ENCODE data around the gene SFMBT1. TPM values are rescaled to one million over a fixed set of nuclear protein-coding genes. Genes with fewer than 3 reads are reported as not detected.

SFMBT1 gene
- total and polyA plus RNA-seq, 4 experiments from 2014 or later = 19.8 to 50.8 (median 38.6) TPM

- no peaks in the 10 kb centered on the region for H3K27me3 Mint-ChIP-seq
- intact Hi-C loops (cut with micrococcal nuclease) = no loop called here
- H3K4me1 Mint-ChIP-seq = no peaks in the 10 kb centered on the region
- H3K36me3 Mint-ChIP-seq = peaks cover 3 to 4% of the 10 kb centered on the region in 2 donors
- H3K4me3 ChIP-seq (ENCODE audit: low read length in 2 of 2) = no peak overlapping the region
- H3K4me3 Mint-ChIP-seq = no peak overlapping the region
- no peaks in the 10 kb centered on the region for H3K9me3 ChIP-seq (ENCODE audit: control insufficient read depth in 1 of 2, low read length in 2 of 2)
- H3K27me3 ChIP-seq (ENCODE audit: insufficient read depth, low read length) = no peaks in the 10 kb centered on the region
- no peaks in the 10 kb centered on the region for H3K4me1 ChIP-seq (ENCODE audit: insufficient read depth, low read length)
- no peak overlapping the region for H3K27ac Mint-ChIP-seq
- no peak overlapping the region for H3K27ac ChIP-seq (ENCODE audit: low read depth, low read length)
- no peaks in the 10 kb centered on the region for H3K9me3 Mint-ChIP-seq
- POLR2A ChIA-PET (ENCODE audit: partially characterized antibody) = no interaction called here
- no peak for DNase-seq
- no peaks in the 10 kb centered on the region for H3K36me3 ChIP-seq (ENCODE audit: insufficient read depth, low read length)
- CTCF ChIA-PET (ENCODE audit: partially characterized antibody) = interaction anchor here (1.4 kb wide), 1 partner anchor 228 kb away, joined by 3 read pairs; no protein-coding TSS in a partner anchor
Measured at GRCh38 chr3:53079147-53079546, 33.3 kb upstream of the SFMBT1 start.

- H3K27ac ChIP-seq (ENCODE audit: low read depth, low read length) = no peak overlapping the region
- Mint-ChIP-seq H3K9me3 (no peaks in the 10 kb centered on the region), H3K4me3 (no peak overlapping the region), H3K36me3 (peaks cover 0 to 3% of the 10 kb centered on the region in 2 donors), H3K27ac (no peak overlapping the region), H3K4me1 (no peaks in the 10 kb centered on the region), H3K27me3 (no peaks in the 10 kb centered on the region)
- H3K4me3 ChIP-seq (ENCODE audit: low read length in 2 of 2) = no peak overlapping the region
- no peak for DNase-seq
- CTCF ChIA-PET (ENCODE audit: partially characterized antibody) = no interaction called here
- H3K36me3 ChIP-seq (ENCODE audit: insufficient read depth, low read length) = no peaks in the 10 kb centered on the region
- intact Hi-C loops (cut with micrococcal nuclease) = no loop called here
- H3K4me1 ChIP-seq (ENCODE audit: insufficient read depth, low read length) = no peaks in the 10 kb centered on the region
- H3K27me3 ChIP-seq (ENCODE audit: insufficient read depth, low read length) = no peaks in the 10 kb centered on the region
- POLR2A ChIA-PET (ENCODE audit: partially characterized antibody) = no interaction called here
- no peaks in the 10 kb centered on the region for H3K9me3 ChIP-seq (ENCODE audit: control insufficient read depth in 1 of 2, low read length in 2 of 2)
Measured at GRCh38 chr3:53078656-53079055, 32.8 kb upstream of the SFMBT1 start.

GRCh38 chr3:53077476-53078220, 31.8 kb upstream of the SFMBT1 start:
- no peaks in the 10 kb centered on the region for H3K9me3 ChIP-seq (ENCODE audit: control insufficient read depth in 1 of 2, low read length in 2 of 2)
- no peaks in the 10 kb centered on the region for H3K27me3 ChIP-seq (ENCODE audit: insufficient read depth, low read length)
- no peak overlapping the region for H3K27ac ChIP-seq (ENCODE audit: low read depth, low read length)
- Mint-ChIP-seq H3K4me1 (peaks cover under 1 to 10% (median 7%) of the 10 kb centered on the region in 4 donors), H3K9me3 (no peaks in the 10 kb centered on the region), H3K27me3 (no peaks in the 10 kb centered on the region), H3K27ac (no peak overlapping the region), H3K36me3 (peaks cover 0 to 3% of the 10 kb centered on the region in 2 donors), H3K4me3 (no peak overlapping the region)
- H3K36me3 ChIP-seq (ENCODE audit: insufficient read depth, low read length) = no peaks in the 10 kb centered on the region
- ChIA-PET POLR2A (ENCODE audit: partially characterized antibody) (no interaction called here), CTCF (ENCODE audit: partially characterized antibody) (no interaction called here)
- no peak for DNase-seq
- no peak overlapping the region for H3K4me3 ChIP-seq (ENCODE audit: low read length in 2 of 2)
- intact Hi-C loops (cut with micrococcal nuclease) = no loop called here
- no peaks in the 10 kb centered on the region for H3K4me1 ChIP-seq (ENCODE audit: insufficient read depth, low read length)

GRCh38 chr3:53075743-53076140, 29.9 kb upstream of the SFMBT1 start:
- no peaks in the 10 kb centered on the region for H3K27me3 Mint-ChIP-seq
- CTCF ChIA-PET (ENCODE audit: partially characterized antibody) = interaction anchor here (1.1 kb wide), 2 partner anchors 120 to 141 kb away, joined by 3 to 4 read pairs; no protein-coding TSS in a partner anchor
- H3K4me3 Mint-ChIP-seq = no peak overlapping the region
- POLR2A ChIA-PET (ENCODE audit: partially characterized antibody) = no interaction called here
- Histone ChIP-seq H3K4me3 (ENCODE audit: low read length in 2 of 2) (no peak overlapping the region), H3K4me1 (ENCODE audit: insufficient read depth, low read length) (peaks cover 10% of the 10 kb centered on the region), H3K27ac (ENCODE audit: low read depth, low read length) (no peak overlapping the region), H3K27me3 (ENCODE audit: insufficient read depth, low read length) (no peaks in the 10 kb centered on the region), H3K36me3 (ENCODE audit: insufficient read depth, low read length) (no peaks in the 10 kb centered on the region), H3K9me3 (ENCODE audit: control insufficient read depth in 1 of 2, low read length in 2 of 2) (no peaks in the 10 kb centered on the region)
- DNase-seq = no peak
- no peaks in the 10 kb centered on the region for H3K9me3 Mint-ChIP-seq
- peaks cover 0 to 3% of the 10 kb centered on the region in 2 donors for H3K36me3 Mint-ChIP-seq
- H3K4me1 Mint-ChIP-seq = peaks cover 7 to 19% (median 16%) of the 10 kb centered on the region in 4 donors
- intact Hi-C loops (cut with micrococcal nuclease) = no loop called here
- peak overlapping the region in 5 of 7 donors; percentile 4 to 64 (median 52) for H3K27ac Mint-ChIP-seq

GRCh38 chr3:53074761-53075742, 29.2 kb upstream of the SFMBT1 start:
- H3K27ac ChIP-seq (ENCODE audit: low read depth, low read length) = no peak overlapping the region
- H3K4me3 Mint-ChIP-seq = peak overlapping the region in 3 of 8 donors; percentile 13 to 39 (median 22)
- no peak overlapping the region for H3K4me3 ChIP-seq (ENCODE audit: low read length in 2 of 2)
- no peaks in the 10 kb centered on the region for H3K9me3 Mint-ChIP-seq
- intact Hi-C loops (cut with micrococcal nuclease) = no loop called here
- H3K27ac Mint-ChIP-seq = peak overlapping the region in 5 of 7 donors; percentile 44 to 72 (median 64)
- peaks cover 7 to 19% (median 16%) of the 10 kb centered on the region in 4 donors for H3K4me1 Mint-ChIP-seq
- no peak for DNase-seq
- no peaks in the 10 kb centered on the region for H3K27me3 ChIP-seq (ENCODE audit: insufficient read depth, low read length)
- H3K4me1 ChIP-seq (ENCODE audit: insufficient read depth, low read length) = peaks cover 10% of the 10 kb centered on the region
- ChIA-PET POLR2A (ENCODE audit: partially characterized antibody) (interaction anchor here (3.3 kb wide), 1 partner anchor 30 kb away, joined by 16 read pairs; the partner anchor contains the start of gene SFMBT1), CTCF (ENCODE audit: partially characterized antibody) (interaction anchor here (1.1 kb wide), 2 partner anchors 121 to 140 kb away, joined by 3 to 4 read pairs; no protein-coding TSS in a partner anchor)
- H3K36me3 ChIP-seq (ENCODE audit: insufficient read depth, low read length) = no peaks in the 10 kb centered on the region
- H3K27me3 Mint-ChIP-seq = no peaks in the 10 kb centered on the region
- H3K36me3 Mint-ChIP-seq = peaks cover 0 to 3% of the 10 kb centered on the region in 2 donors
- no peaks in the 10 kb centered on the region for H3K9me3 ChIP-seq (ENCODE audit: control insufficient read depth in 1 of 2, low read length in 2 of 2)

GRCh38 chr3:53074366-53074696, 28.5 kb upstream of the SFMBT1 start:
- Mint-ChIP-seq H3K27me3 (no peaks in the 10 kb centered on the region), H3K4me3 (peak overlapping the region in 5 of 8 donors; percentile 13 to 66 (median 52)), H3K36me3 (peaks cover 0 to 3% of the 10 kb centered on the region in 2 donors), H3K27ac (peak overlapping the region in 5 of 7 donors; percentile 60 to 72 (median 67)), H3K9me3 (no peaks in the 10 kb centered on the region), H3K4me1 (peaks cover 7 to 19% (median 16%) of the 10 kb centered on the region in 4 donors)
- no peaks in the 10 kb centered on the region for H3K27me3 ChIP-seq (ENCODE audit: insufficient read depth, low read length)
- POLR2A ChIA-PET (ENCODE audit: partially characterized antibody) = interaction anchor here (3.3 kb wide), 1 partner anchor 29 kb away, joined by 16 read pairs; the partner anchor contains the start of gene SFMBT1
- no peaks in the 10 kb centered on the region for H3K9me3 ChIP-seq (ENCODE audit: control insufficient read depth in 1 of 2, low read length in 2 of 2)
- H3K4me1 ChIP-seq (ENCODE audit: insufficient read depth, low read length) = peaks cover 10% of the 10 kb centered on the region
- no peak overlapping the region for H3K27ac ChIP-seq (ENCODE audit: low read depth, low read length)
- CTCF ChIA-PET (ENCODE audit: partially characterized antibody) = no interaction called here
- intact Hi-C loops (cut with micrococcal nuclease) = no loop called here
- no peak overlapping the region for H3K4me3 ChIP-seq (ENCODE audit: low read length in 2 of 2)
- H3K36me3 ChIP-seq (ENCODE audit: insufficient read depth, low read length) = no peaks in the 10 kb centered on the region
- DNase-seq = no peak
